Smooth muscle cell (in vitro differentiated cells): ENCODE measurements around the gene RASA1. TPM values are rescaled to one million over a fixed set of nuclear protein-coding genes. Genes with fewer than 3 reads are reported as not detected.

ENCODE experiments used
- DNase-seq: peaks from one replicate; lab custom pipeline; 2025; ENCODE audit not compliant: unreplicated experiment; lab: John Stamatoyannopoulos, UW
- H2AFZ ChIP-seq: fragments of 200-600 bp; sonication (generic); 2 replicates; pipeline ENCODE4 v1.6.0; 2016; ENCODE audit warnings: antibody characterized with exemption, low read depth, mild to moderate bottlenecking
- H3F3A ChIP-seq: fragments of 200-600 bp; sonication (generic); 2 replicates; pipeline ENCODE4 v1.6.0; 2017; ENCODE audit warnings: antibody characterized with exemption, low read depth
- H3K27ac ChIP-seq: fragments of 200-600 bp; sonication (generic); 2 replicates; pipeline ENCODE4 v1.5.1; 2016; ENCODE audit warnings: low read depth, mild to moderate bottlenecking
- H3K27me3 ChIP-seq: fragments of 200-600 bp; sonication (generic); 2 replicates; pipeline ENCODE4 v1.6.1; 2016; ENCODE audit warnings: low read depth, mild to moderate bottlenecking
- H3K36me3 ChIP-seq: fragments of 200-600 bp; sonication (generic); 2 replicates; pipeline ENCODE4 v1.5.1; 2016; ENCODE audit warnings: low read depth
- H3K4me1 ChIP-seq: fragments of 200-600 bp; sonication (generic); 2 replicates; pipeline ENCODE4 v1.5.1; 2016; ENCODE audit warnings: low read depth
- H3K4me2 ChIP-seq: fragments of 200-600 bp; sonication (generic); 2 replicates; pipeline ENCODE4 v1.6.0; 2016; ENCODE audit warnings: mild to moderate bottlenecking
- H3K4me3 ChIP-seq: fragments of 200-600 bp; sonication (generic); 2 replicates; pipeline ENCODE4 v1.5.1; 2016; ENCODE audit warnings: mild to moderate bottlenecking
- H3K79me2 ChIP-seq: fragments of 200-600 bp; sonication (generic); 2 replicates; pipeline ENCODE4 v1.6.0; 2016; ENCODE audit warnings: low read depth, mild to moderate bottlenecking
- H3K9ac ChIP-seq: fragments of 200-600 bp; sonication (generic); 2 replicates; pipeline ENCODE4 v1.6.0; 2016; ENCODE audit warnings: low read depth
- H3K9me3 ChIP-seq: fragments of 200-600 bp; sonication (generic); replicated peaks from 2 replicates; pipeline ENCODE4 v1.5.1; 2016; ENCODE audit warnings: low read depth
- H4K20me1 ChIP-seq: fragments of 200-600 bp; sonication (generic); 2 replicates; pipeline ENCODE4 v1.6.0; 2016; ENCODE audit warnings: low read depth
- WGBS: methylation state at CpG from one replicate; pipeline ENCODE4 v1.1.7; 2016; ENCODE audit warnings: low lambda C conversion rate; 5-methylcytosine and 5-hydroxymethylcytosine counted together
- polyA plus RNA-seq: library from polyadenylated mRNA; unstranded; fragments of >200 nt; fragmentation: Nextera tagmentation; extraction: Ambion mirVana; gene quantifications from 2 replicates; pipeline ENCODE4 v1.2.1, GENCODE V29; 2016
- total RNA-seq: library from RNA; depleted of rRNA; stranded (reverse); fragments of >200 nt; gene quantifications from 2 replicates; pipeline ENCODE4 v1.2.3, GENCODE V29; 2014
- TF ChIP-seq, protein P1 (sequence below): fragments of 200-600 bp; sonication (generic); IDR thresholded peaks from 2 replicates; pipeline ENCODE4 v1.5.1; 2017; ENCODE audit warnings: borderline replicate concordance, mild to moderate bottlenecking, antibody characterized with exemption; ENCODE audit not compliant: insufficient read depth, poor library complexity, severe bottlenecking

RASA1 gene
- total and polyA plus RNA-seq, 2 experiments from 2014 or later = 28.9 to 59.6 TPM

DNA sequence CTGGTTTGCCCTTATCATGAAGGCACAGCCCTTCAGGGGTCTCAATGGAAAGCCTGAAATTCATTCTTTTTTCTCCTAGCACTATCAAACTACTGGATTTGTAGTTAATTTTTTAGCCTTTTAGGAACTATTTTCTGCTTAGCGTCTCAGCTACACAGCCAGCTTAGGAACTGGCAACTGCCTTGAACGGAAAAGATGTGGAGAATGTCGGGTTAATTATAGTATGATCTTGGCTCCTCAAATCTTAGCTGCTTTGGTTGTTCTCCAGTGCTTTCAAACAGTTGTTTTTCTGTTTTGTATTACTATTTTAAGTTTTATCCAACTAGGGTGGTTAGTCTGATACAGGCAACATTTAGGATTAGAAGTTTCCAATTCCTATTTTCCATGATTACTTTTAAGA lies 100.9 kb downstream of the RASA1 start:
- no peaks in the 10 kb centered on the region for H3K9me3 ChIP-seq
- H3K27ac ChIP-seq = no peak overlapping the region
- no peaks in the 10 kb centered on the region for H3K4me1 ChIP-seq
- H3F3A ChIP-seq = peaks cover 3% of the 10 kb centered on the region
- H3K27me3 ChIP-seq = no peaks in the 10 kb centered on the region
- no peak overlapping the region for H3K9ac ChIP-seq
- TF ChIP-seq, protein P1, sequence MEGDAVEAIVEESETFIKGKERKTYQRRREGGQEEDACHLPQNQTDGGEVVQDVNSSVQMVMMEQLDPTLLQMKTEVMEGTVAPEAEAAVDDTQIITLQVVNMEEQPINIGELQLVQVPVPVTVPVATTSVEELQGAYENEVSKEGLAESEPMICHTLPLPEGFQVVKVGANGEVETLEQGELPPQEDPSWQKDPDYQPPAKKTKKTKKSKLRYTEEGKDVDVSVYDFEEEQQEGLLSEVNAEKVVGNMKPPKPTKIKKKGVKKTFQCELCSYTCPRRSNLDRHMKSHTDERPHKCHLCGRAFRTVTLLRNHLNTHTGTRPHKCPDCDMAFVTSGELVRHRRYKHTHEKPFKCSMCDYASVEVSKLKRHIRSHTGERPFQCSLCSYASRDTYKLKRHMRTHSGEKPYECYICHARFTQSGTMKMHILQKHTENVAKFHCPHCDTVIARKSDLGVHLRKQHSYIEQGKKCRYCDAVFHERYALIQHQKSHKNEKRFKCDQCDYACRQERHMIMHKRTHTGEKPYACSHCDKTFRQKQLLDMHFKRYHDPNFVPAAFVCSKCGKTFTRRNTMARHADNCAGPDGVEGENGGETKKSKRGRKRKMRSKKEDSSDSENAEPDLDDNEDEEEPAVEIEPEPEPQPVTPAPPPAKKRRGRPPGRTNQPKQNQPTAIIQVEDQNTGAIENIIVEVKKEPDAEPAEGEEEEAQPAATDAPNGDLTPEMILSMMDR = no peak
- peaks cover 12% of the 10 kb centered on the region for H4K20me1 ChIP-seq
- no peaks in the 10 kb centered on the region for H3K79me2 ChIP-seq
- H2AFZ ChIP-seq = no peak overlapping the region
- no peak overlapping the region for H3K4me3 ChIP-seq
- DNase-seq = no peak
- H3K36me3 ChIP-seq = peaks cover 18% of the 10 kb centered on the region
- WGBS = 84% methylated on average over 3 of the region's 3 CpGs
- H3K4me2 ChIP-seq = no peak overlapping the region

DNA sequence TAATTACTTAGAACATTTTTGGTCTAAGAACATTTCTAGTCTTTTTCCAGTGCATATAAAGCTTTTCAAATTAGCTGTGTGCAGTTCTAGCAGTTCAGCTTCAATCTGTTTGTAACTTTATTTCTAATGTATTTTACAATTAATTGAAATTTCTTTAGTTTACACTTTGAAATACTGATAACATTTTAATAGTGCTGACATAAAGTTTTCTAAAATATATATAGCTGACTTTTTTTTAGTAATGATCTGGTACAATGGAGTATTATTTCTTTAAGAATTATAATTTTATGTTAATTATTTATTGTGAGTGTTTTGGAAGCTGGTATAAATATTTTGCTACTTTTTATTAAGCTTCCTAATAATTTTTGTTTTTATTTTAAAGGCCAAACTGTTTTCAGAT lies 101.7 kb downstream of the RASA1 start:
- Histone ChIP-seq H3K4me3 (no peak overlapping the region), H2AFZ (no peak overlapping the region), H3K9ac (no peak overlapping the region), H3K4me2 (no peak overlapping the region), H3K36me3 (peaks cover 14% of the 10 kb centered on the region), H3K27ac (no peak overlapping the region), H3K9me3 (no peaks in the 10 kb centered on the region), H3F3A (peaks cover 3% of the 10 kb centered on the region), H3K4me1 (no peaks in the 10 kb centered on the region), H4K20me1 (peaks cover 12% of the 10 kb centered on the region), H3K79me2 (no peaks in the 10 kb centered on the region), H3K27me3 (no peaks in the 10 kb centered on the region)
- TF ChIP-seq, protein P1 = no peak
- DNase-seq = no peak

DNA sequence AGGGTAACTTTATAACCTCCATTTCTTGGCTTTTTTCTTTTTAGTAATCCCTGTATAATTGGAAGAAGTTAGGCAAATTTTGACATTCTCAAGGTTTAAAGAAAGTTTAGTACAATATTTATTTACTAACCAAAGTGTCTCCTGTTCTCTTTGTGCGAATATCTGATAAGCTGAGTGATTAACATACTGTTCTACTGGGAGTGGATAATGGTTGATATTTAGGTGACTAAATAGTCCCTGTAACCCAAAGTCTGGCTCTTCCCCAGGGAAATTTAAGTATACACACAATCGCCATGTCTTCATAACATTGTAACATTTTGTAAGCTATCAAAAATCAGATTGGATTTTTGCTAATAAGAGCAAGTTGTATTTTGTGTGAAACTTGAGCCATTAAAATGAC lies 105.0 kb downstream of the RASA1 start:
- Histone ChIP-seq H3K9me3 (no peaks in the 10 kb centered on the region), H3K36me3 (peaks cover 14% of the 10 kb centered on the region), H3K4me1 (no peaks in the 10 kb centered on the region), H3K27ac (no peak overlapping the region), H4K20me1 (peaks cover 12% of the 10 kb centered on the region), H3F3A (peaks cover 3% of the 10 kb centered on the region), H3K4me2 (no peak overlapping the region), H3K4me3 (no peak overlapping the region), H3K27me3 (no peaks in the 10 kb centered on the region), H3K79me2 (no peaks in the 10 kb centered on the region), H2AFZ (no peak overlapping the region), H3K9ac (no peak overlapping the region)
- TF ChIP-seq, protein P1 = no peak
- DNase-seq = no peak
- 99% methylated on average over 2 of the region's 2 CpGs for WGBS

DNA sequence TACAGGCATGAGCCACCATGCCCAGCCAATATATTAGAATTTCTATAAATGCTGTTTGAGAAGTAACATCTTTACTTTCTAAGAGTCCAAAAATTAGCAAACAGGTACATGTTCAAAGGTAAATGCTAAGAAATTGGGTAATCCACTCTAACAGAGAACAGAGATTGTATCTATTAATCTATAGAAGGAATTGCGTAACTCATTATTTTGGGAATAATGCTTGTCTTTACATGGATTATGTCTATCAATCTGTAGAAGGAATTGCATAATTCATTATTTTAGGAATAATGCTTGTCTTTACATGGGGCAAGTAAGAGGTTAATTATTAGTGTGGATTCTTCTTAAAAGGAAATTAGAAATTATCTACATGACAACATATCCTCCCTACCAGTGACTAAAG lies 114.5 kb downstream of the RASA1 start:
- H3K27me3 ChIP-seq = no peaks in the 10 kb centered on the region
- TF ChIP-seq, protein P1 = no peak
- peak overlapping the region; percentile 60 for H3K27ac ChIP-seq
- no peaks in the 10 kb centered on the region for H3K9me3 ChIP-seq
- H3K9ac ChIP-seq = no peak overlapping the region
- DNase-seq = no peak
- H3K4me1 ChIP-seq = no peaks in the 10 kb centered on the region
- no peaks in the 10 kb centered on the region for H3K79me2 ChIP-seq
- WGBS = 98% methylated on average over 1 of the region's 1 CpG
- peaks cover 41% of the 10 kb centered on the region for H3K36me3 ChIP-seq
- no peak overlapping the region for H2AFZ ChIP-seq
- H3K4me2 ChIP-seq = no peak overlapping the region
- H3K4me3 ChIP-seq = no peak overlapping the region
- H3F3A ChIP-seq = peaks cover 12% of the 10 kb centered on the region
- H4K20me1 ChIP-seq = peaks cover 28% of the 10 kb centered on the region
